Measurements from ENCODE around the gene LOC128125822.

Gene LOC128125822

DNA sequence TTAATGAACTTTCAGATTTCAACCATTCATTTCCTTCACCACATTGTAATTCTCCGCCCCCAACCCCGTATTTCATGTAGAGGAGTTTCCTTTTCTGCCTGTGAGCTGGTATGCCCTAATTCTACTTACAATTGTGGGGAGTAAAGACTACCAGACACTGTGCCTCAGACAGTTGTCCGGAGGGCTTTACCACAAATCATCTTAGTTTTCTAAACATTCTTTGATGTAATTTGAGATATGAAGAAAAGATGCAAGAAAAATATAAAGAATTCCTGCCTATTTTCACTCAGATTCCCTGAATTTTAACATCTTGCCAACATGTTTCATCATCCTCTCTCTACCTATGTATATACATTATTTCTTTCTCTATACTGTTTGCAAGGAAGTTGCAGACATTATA is 28.3 kb upstream of the LOC128125822 start:
- Mint-ChIP-seq H3K4me3 (no peak overlapping the region), H3K4me1 (peaks cover 6% of the 10 kb centered on the region), H3K9me3 (no peaks in the 10 kb centered on the region), H3K27me3 (ENCODE audit: low read depth) (peaks cover 2% of the 10 kb centered on the region), H3K36me3 (ENCODE audit: low read depth) (no peaks in the 10 kb centered on the region), H3K27ac (ENCODE audit: unreplicated experiment) (no peak overlapping the region)
- DNase-seq (ENCODE audit: low read depth, low spot score): no peak
- TF ChIP-seq, protein P1, sequence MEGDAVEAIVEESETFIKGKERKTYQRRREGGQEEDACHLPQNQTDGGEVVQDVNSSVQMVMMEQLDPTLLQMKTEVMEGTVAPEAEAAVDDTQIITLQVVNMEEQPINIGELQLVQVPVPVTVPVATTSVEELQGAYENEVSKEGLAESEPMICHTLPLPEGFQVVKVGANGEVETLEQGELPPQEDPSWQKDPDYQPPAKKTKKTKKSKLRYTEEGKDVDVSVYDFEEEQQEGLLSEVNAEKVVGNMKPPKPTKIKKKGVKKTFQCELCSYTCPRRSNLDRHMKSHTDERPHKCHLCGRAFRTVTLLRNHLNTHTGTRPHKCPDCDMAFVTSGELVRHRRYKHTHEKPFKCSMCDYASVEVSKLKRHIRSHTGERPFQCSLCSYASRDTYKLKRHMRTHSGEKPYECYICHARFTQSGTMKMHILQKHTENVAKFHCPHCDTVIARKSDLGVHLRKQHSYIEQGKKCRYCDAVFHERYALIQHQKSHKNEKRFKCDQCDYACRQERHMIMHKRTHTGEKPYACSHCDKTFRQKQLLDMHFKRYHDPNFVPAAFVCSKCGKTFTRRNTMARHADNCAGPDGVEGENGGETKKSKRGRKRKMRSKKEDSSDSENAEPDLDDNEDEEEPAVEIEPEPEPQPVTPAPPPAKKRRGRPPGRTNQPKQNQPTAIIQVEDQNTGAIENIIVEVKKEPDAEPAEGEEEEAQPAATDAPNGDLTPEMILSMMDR (conservative IDR thresholded peaks at IDR 0.05): no peak

DNA sequence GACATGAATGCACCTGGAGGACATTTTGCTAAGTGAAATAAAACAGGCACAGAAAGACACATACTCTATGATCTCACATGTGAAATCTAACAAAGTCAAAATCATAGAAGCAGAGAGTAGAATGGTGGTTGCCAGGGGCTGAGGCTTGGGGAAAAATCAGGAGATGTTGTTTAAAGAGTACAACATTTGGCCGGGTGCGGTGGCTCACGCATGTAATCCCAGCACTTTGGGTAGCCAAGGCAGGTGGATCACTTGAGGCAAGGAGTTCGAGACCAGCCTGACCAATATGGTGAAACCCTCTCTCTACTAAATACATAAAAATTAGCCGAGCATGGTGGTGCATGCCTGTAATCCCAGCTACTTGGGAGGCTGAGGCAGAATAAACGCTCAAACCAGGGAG is 26.0 kb upstream of the LOC128125822 start:
- H3K4me1 Mint-ChIP-seq: peaks cover 6% of the 10 kb centered on the region
- TF ChIP-seq, protein P1 (conservative IDR thresholded peaks at IDR 0.05): no peak
- H3K4me3 Mint-ChIP-seq: no peak overlapping the region
- DNase-seq (ENCODE audit: low read depth, low spot score): no peak
- H3K27ac Mint-ChIP-seq (ENCODE audit: unreplicated experiment): no peak overlapping the region
- no peaks in the 10 kb centered on the region for H3K9me3 Mint-ChIP-seq
- no peaks in the 10 kb centered on the region for H3K36me3 Mint-ChIP-seq (ENCODE audit: low read depth)
- peaks cover 2% of the 10 kb centered on the region for H3K27me3 Mint-ChIP-seq (ENCODE audit: low read depth)

DNA sequence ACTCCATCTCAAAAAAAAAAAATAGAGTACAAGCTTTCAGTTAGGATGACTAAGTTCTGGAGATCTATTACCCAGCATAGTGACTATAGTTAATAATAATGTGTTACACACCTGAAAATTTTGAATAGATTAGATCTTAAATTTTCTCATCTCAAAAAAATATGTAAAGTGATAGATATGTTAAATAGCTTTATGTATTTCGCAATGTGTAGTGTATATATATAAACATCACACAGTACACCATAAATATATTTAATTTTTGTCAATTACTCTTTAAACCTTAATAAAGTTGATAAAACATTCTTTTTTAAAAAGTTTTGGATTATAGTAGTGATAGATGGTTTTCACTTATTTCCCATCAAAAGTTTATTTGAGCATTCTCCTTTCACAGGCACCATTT is 25.6 kb upstream of the LOC128125822 start:
- no peak for DNase-seq (ENCODE audit: low read depth, low spot score)
- Mint-ChIP-seq H3K27ac (ENCODE audit: unreplicated experiment) (no peak overlapping the region), H3K4me3 (no peak overlapping the region), H3K4me1 (peaks cover 6% of the 10 kb centered on the region), H3K36me3 (ENCODE audit: low read depth) (no peaks in the 10 kb centered on the region), H3K27me3 (ENCODE audit: low read depth) (peaks cover 2% of the 10 kb centered on the region), H3K9me3 (no peaks in the 10 kb centered on the region)
- TF ChIP-seq, protein P1 (conservative IDR thresholded peaks at IDR 0.05): no peak

DNA sequence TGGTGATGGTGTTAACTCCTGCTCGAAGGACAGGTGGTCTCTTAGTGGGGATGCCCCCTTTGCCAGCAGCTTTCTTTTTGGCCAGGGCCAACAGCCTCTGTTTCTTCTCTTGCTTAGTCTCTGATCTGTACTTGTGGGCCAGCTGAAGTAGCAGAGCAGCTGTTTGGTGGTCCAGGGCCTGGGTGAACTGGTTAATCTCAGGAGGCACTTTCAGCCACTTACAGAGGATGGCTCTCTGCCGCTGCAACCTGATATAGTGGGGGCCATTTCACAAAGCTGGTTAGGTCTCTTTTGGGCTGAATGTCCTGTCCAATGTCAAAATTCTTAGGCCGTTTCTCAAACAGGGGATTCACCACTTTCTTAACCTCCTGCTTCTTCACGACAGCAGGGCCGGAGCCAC is 23.2 kb upstream of the LOC128125822 start:
- Mint-ChIP-seq H3K4me1 (peaks cover 6% of the 10 kb centered on the region), H3K27ac (ENCODE audit: unreplicated experiment) (no peak overlapping the region), H3K27me3 (ENCODE audit: low read depth) (no peaks in the 10 kb centered on the region)

DNA sequence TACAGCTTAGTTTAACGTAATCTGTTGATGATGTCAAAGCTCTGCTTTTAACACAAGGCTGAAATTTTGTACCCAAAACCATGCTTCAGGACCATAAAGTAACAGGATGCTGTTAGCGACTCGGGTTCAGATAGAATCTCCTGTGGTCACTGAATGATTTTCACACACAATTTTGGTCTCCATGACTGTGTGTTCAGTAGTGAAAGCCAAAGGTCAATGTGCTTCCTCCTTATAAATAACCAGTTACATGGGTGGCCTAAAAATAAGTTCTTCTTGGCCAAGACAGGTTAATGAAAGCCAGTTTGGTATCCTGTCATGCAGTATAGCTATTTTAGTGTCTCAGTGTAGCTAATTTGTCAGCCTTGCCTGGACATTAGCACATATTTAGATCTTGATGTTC is 19.1 kb upstream of the LOC128125822 start:
- H3K4me1 Mint-ChIP-seq: peaks cover under 1% of the 10 kb centered on the region
- TF ChIP-seq, protein P1 (conservative IDR thresholded peaks at IDR 0.05): no peak
- no peak for DNase-seq (ENCODE audit: low read depth, low spot score)
- H3K27me3 Mint-ChIP-seq (ENCODE audit: low read depth): peaks cover 2% of the 10 kb centered on the region
- no peaks in the 10 kb centered on the region for H3K36me3 Mint-ChIP-seq (ENCODE audit: low read depth)
- no peak overlapping the region for H3K4me3 Mint-ChIP-seq
- no peaks in the 10 kb centered on the region for H3K9me3 Mint-ChIP-seq
- H3K27ac Mint-ChIP-seq (ENCODE audit: unreplicated experiment): no peak overlapping the region

More for the DNA sequence above, 23.2 kb upstream of the LOC128125822 start:
- Mint-ChIP-seq H3K36me3 (ENCODE audit: low read depth) (no peaks in the 10 kb centered on the region), H3K9me3 (no peaks in the 10 kb centered on the region), H3K4me3 (no peak overlapping the region)
- TF ChIP-seq, protein P1 (conservative IDR thresholded peaks at IDR 0.05): no peak
- no peak for DNase-seq (ENCODE audit: low read depth, low spot score)

DNA sequence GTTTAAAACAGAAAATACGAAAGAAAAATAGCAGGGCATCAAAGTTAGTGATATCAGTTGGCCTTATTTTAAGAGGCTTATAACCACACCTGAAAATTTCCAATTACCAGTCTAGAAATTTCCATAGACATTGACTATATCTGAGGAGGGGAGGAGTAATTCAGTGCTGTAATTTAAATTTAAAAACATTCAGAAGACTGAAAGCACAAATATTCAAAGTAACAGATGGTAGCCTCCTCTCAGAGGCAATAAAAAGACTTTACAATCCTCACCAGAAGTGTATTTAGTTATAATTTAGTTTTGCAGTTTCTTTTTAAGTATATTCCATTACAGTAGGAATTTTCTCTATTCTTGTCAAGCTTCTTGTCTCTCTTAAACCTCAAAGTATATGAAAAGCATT is 18.4 kb upstream of the LOC128125822 start:
- H3K4me1 Mint-ChIP-seq: no peaks in the 10 kb centered on the region
- TF ChIP-seq, protein P1 (conservative IDR thresholded peaks at IDR 0.05): no peak
- no peak for DNase-seq (ENCODE audit: low read depth, low spot score)
- no peaks in the 10 kb centered on the region for H3K36me3 Mint-ChIP-seq (ENCODE audit: low read depth)
- no peak overlapping the region for H3K27ac Mint-ChIP-seq (ENCODE audit: unreplicated experiment)
- peaks cover 6% of the 10 kb centered on the region for H3K27me3 Mint-ChIP-seq (ENCODE audit: low read depth)
- H3K4me3 Mint-ChIP-seq: no peak overlapping the region
- no peaks in the 10 kb centered on the region for H3K9me3 Mint-ChIP-seq

Measured in neural crest cell (in vitro differentiated cells).